Activated T-cell treated with anti-CD3 and anti-CD28 coated beads, Interleukin-2, amount 50 U/mL, for 48 hours (primary cell): Measurements from ENCODE around the gene FILIP1.

ENCODE experiments used
- DNase-seq, 2 experiments: peaks; one replicate each; pipeline ENCODE4 v3.0.0-alpha.2; 2020

Gene FILIP1

DNA sequence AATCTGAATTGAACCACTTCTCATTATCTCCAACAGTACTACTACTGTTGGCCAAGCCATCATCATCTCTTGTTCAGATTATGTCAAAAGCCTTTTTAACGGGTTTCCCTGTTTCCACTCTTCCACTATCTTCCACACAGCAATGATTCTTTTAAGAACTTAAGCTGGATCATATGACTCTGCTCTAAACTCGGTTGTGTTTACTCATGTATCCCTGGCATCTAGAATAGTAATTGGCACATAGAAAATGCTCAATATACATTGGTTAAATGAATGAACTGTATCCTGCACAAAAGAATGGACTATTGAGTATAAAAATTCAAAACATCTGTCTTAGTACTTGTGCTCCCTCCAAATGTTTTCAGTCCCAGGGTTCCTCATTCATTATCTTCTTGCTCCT lies 247.2 kb downstream of the FILIP1 start:
- no peak for DNase-seq

DNA sequence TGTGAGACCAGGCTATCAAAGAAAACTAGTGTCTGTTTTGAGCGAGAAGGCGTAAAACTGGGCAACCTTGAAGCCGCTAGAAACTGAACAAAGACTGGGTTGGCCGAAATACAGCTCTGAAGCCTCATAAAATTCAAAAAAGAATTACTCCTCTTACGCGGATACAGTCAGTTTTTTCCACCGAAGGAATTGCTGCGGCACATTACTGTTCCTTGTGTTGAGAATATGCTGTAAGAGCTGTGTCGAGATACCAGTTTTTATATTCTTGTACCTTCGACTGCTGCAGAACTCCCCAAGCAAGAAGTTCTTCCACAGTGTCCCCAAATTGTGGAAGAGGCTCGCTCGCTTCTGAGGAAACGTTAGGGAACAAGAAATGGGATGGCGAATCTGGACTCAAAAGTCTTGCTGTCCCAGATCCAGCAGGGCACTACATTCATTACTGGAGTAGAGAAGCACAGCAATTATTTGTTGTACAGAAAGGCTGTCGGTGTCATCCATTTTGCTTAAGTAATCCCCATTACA lies 249.5 kb downstream of the FILIP1 start:
- peak; percentile 18 to 26 for DNase-seq

DNA sequence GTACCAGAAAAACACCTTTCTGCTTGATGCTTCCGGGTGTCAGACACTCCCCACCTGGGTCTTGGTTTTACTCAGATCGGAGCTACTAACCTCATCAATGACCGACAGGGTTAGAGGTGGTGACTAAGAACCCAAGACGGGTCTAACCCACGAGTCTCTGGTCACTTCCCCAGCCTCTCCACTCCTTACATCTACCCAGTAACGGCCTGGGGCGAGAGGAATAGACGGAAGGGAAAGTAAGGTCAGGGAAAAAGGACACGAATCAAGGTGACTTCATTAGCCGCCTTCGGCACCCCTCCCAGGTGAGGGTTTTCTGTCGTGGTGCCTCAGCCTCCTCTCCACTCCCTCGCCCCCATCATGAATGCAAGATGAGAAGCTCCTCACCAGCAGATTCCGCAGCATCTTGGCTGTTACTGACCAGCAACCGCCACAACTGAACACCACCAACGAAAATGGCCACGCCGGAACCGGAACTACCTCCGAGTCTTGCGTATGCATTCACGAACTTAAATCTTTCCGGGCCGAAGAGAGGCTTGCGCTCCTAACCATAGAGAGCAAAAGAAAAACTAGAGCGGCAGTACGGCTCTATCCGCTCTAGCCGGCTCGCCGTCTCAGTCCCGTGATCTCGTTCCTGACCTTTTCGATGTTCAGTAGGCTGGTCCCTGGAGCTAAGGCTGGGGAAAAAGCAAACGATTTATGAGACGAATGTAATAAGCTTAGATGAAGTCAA lies 250.1 kb downstream of the FILIP1 start, which contains the start of gene COX7A2:
Gene COX7A2, minus strand, starts transcription at position 469 of the 730 bp plus-strand sequence. Its CDS starts 67 bp downstream, at position 402.
- peak; percentile 86 to 87 for DNase-seq
